WTC11 (cell line): Measurements from ENCODE around the gene SLC13A4. TPM values are rescaled to one million over a fixed set of nuclear protein-coding genes. Genes with fewer than 3 reads are reported as not detected.

Experiments used
- ATAC-seq: fragments of 200-7000 bp; cut with Tn5 transposase; 2 replicates; pipeline ENCODE4 v1.10.0; 2021; ENCODE audit warnings: mild to moderate bottlenecking, moderate library complexity
- CTCF ChIA-PET: fragments of 300-600 bp; sonication (Branson Sonifier 250); formaldehyde crosslinking; loops from one replicate; lab custom pipeline; 2021; ENCODE audit warnings: antibody characterized with exemption; lab: Charles Lee
- POLR2A ChIA-PET: fragments of 350-600 bp; sonication (Branson Sonifier 250); formaldehyde crosslinking; loops from one replicate; lab custom pipeline; 2021; ENCODE audit warnings: antibody characterized with exemption; lab: Charles Lee
- DNase-seq: peaks from one replicate; pipeline ENCODE4 v3.0.0; 2021; ENCODE audit warnings: low spot score
- H3K27ac Mint-ChIP-seq: 2 replicates; pipeline ENCODE4 v1.8.0; 2021; ENCODE audit warnings: mixed read lengths
- H3K27me3 Mint-ChIP-seq: 2 replicates; pipeline ENCODE4 v1.8.0; 2021; ENCODE audit warnings: low read depth, mild to moderate bottlenecking, moderate library complexity, mixed read lengths
- H3K36me3 Mint-ChIP-seq: 2 replicates; pipeline ENCODE4 v1.8.0; 2021; ENCODE audit warnings: mixed read lengths
- H3K4me1 Mint-ChIP-seq: 2 replicates; pipeline ENCODE4 v1.8.0; 2022; ENCODE audit warnings: mixed read lengths
- H3K4me3 Mint-ChIP-seq: 2 replicates; pipeline ENCODE4 v1.8.0; 2021; ENCODE audit warnings: mild to moderate bottlenecking, moderate library complexity, mixed read lengths
- H3K9me3 Mint-ChIP-seq: 2 replicates; pipeline ENCODE4 v1.8.0; 2021; ENCODE audit warnings: mixed read lengths
- CREM ChIP-seq: sonication (generic); formaldehyde crosslinking; IDR thresholded peaks from 2 replicates; pipeline ENCODE4 v1.8.1; 2022; ENCODE audit warnings: mild to moderate bottlenecking, missing genetic modification reagents, moderate library complexity
- ETV6 ChIP-seq: sonication (generic); formaldehyde crosslinking; IDR thresholded peaks from 2 replicates; pipeline ENCODE4 v1.8.1; 2022; ENCODE audit warnings: mild to moderate bottlenecking, missing genetic modification reagents
- JAZF1 ChIP-seq: fragments of 250-450 bp; sonication (Bioruptor Pico); IDR thresholded peaks from 2 replicates; pipeline ENCODE4 v1.9.0; 2021; ENCODE audit warnings: moderate library complexity, mild to moderate bottlenecking, inconsistent platforms
- SMAD4 ChIP-seq: sonication (generic); formaldehyde crosslinking; IDR thresholded peaks from 2 replicates; pipeline ENCODE4 v1.8.0; 2022; ENCODE audit warnings: mild to moderate bottlenecking, missing genetic modification reagents
- ZNF219 ChIP-seq: sonication (generic); formaldehyde crosslinking; IDR thresholded peaks from 2 replicates; pipeline ENCODE4 v1.8.0; 2023; ENCODE audit warnings: missing genetic modification reagents, mild to moderate bottlenecking, borderline replicate concordance
- total RNA-seq: library from RNA; stranded (reverse); gene quantifications from 3 replicates; pipeline ENCODE4 v1.2.3, GENCODE V29; 2021
- TF ChIP-seq, protein P1 (sequence below): sonication (generic); formaldehyde crosslinking; IDR thresholded peaks from 2 replicates; pipeline ENCODE4 v1.8.0; 2022; ENCODE audit warnings: mild to moderate bottlenecking, missing genetic modification reagents
- TF ChIP-seq, protein P2 (sequence below): fragments of 200-600 bp; IDR thresholded peaks from 2 replicates; pipeline ENCODE4 v1.8.0; 2022; ENCODE audit warnings: antibody characterized with exemption
- TF ChIP-seq, protein P3 (sequence below): sonication (generic); formaldehyde crosslinking; IDR thresholded peaks from 2 replicates; pipeline ENCODE4 v1.8.1; 2023; ENCODE audit warnings: mild to moderate bottlenecking, missing genetic modification reagents
- TF ChIP-seq, protein P4 (sequence below): fragments of 250-450 bp; sonication (Bioruptor Pico); conservative IDR thresholded peaks from 2 replicates; pipeline ENCODE4 v1.9.0; 2021; ENCODE audit warnings: mild to moderate bottlenecking
- TF ChIP-seq, protein P5 (sequence below): sonication (generic); formaldehyde crosslinking; IDR thresholded peaks from 2 replicates; pipeline ENCODE4 v1.8.0; 2022; ENCODE audit warnings: mild to moderate bottlenecking, missing genetic modification reagents
- TF ChIP-seq, protein P6 (sequence below): sonication (generic); formaldehyde crosslinking; IDR thresholded peaks from 2 replicates; pipeline ENCODE4 v1.8.0; 2023; ENCODE audit warnings: missing genetic modification reagents, mild to moderate bottlenecking, borderline replicate concordance
- TF ChIP-seq, protein P7 (sequence below): sonication (generic); formaldehyde crosslinking; IDR thresholded peaks from 2 replicates; pipeline ENCODE4 v1.8.0; 2023; ENCODE audit warnings: mild to moderate bottlenecking, missing genetic modification reagents
- TF ChIP-seq, protein P8 (sequence below): sonication (generic); formaldehyde crosslinking; IDR thresholded peaks from 2 replicates; pipeline ENCODE4 v1.8.0; 2023; ENCODE audit warnings: missing genetic modification reagents

Gene SLC13A4
- total RNA-seq, 1 experiment from 2014 or later: 1.6 TPM

DNA sequence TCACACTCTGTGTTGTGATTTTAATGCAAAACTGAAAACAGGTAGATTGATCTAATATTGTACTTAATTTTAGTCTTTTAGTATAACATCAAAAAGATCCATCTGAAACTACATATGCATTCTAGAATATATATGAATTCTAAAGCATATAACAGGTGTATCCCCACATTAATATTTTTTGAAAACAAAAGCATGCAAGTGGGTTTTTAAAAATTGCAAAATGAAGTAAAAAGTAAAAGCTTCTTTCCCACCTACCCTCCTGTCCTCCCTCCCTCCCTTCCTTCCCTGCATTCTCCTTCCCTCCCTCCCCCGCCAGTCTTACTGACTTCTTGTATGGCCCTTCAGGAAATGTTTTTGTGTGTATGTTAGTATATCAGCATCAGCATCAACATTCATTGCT lies 80.2 kb downstream of the SLC13A4 start (continued):
- TF ChIP-seq, protein P1, sequence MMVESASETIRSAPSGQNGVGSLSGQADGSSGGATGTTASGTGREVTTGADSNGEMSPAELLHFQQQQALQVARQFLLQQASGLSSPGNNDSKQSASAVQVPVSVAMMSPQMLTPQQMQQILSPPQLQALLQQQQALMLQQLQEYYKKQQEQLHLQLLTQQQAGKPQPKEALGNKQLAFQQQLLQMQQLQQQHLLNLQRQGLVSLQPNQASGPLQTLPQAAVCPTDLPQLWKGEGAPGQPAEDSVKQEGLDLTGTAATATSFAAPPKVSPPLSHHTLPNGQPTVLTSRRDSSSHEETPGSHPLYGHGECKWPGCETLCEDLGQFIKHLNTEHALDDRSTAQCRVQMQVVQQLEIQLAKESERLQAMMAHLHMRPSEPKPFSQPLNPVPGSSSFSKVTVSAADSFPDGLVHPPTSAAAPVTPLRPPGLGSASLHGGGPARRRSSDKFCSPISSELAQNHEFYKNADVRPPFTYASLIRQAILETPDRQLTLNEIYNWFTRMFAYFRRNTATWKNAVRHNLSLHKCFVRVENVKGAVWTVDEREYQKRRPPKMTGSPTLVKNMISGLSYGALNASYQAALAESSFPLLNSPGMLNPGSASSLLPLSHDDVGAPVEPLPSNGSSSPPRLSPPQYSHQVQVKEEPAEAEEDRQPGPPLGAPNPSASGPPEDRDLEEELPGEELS (CRISPR knock-in tag): no peak
- TF ChIP-seq JAZF1: no peak
- TF ChIP-seq ETV6 (CRISPR knock-in tag): no peak

DNA sequence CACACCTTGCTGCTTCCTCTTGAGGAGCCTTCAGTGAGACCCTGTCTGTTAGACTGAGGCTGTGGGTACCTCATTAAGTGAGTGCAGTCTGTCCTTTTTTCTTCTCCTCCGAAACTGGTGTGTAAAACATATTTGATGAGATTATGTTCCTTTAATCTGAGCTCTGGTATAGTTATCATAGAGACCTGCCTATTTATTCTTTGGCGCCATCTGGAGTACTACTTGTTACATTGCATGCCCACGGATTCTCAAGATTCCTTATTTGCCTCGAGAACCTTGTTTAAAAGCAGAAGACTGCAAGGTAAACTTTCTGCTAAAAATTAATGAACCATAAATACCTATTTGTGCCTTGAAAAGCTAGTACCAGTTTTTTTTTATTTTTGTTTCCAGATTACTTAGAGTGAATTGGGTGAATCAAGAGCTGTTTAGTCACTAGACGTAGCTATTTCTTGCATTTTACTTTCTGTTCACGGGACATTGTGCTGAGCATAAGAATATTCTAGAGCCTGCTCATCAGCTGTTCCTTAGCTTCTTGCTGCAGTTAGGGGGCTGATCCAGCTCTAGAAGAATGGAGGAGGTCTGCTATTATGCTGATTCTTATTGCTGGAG lies 82.6 kb downstream of the SLC13A4 start:
- TF ChIP-seq, protein P2, sequence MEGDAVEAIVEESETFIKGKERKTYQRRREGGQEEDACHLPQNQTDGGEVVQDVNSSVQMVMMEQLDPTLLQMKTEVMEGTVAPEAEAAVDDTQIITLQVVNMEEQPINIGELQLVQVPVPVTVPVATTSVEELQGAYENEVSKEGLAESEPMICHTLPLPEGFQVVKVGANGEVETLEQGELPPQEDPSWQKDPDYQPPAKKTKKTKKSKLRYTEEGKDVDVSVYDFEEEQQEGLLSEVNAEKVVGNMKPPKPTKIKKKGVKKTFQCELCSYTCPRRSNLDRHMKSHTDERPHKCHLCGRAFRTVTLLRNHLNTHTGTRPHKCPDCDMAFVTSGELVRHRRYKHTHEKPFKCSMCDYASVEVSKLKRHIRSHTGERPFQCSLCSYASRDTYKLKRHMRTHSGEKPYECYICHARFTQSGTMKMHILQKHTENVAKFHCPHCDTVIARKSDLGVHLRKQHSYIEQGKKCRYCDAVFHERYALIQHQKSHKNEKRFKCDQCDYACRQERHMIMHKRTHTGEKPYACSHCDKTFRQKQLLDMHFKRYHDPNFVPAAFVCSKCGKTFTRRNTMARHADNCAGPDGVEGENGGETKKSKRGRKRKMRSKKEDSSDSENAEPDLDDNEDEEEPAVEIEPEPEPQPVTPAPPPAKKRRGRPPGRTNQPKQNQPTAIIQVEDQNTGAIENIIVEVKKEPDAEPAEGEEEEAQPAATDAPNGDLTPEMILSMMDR: peak; percentile 46; the same call in 1 of the 2 replicates
- TF ChIP-seq CREM (CRISPR knock-in tag): no peak
- ATAC-seq: peak; percentile 74
- no peaks in the 10 kb centered on the region for H3K9me3 Mint-ChIP-seq
- POLR2A ChIA-PET: no interaction called here
- H3K4me3 Mint-ChIP-seq: no peak overlapping the region
- no peak overlapping the region for H3K27ac Mint-ChIP-seq
- peaks cover 83% of the 10 kb centered on the region for H3K36me3 Mint-ChIP-seq
- H3K27me3 Mint-ChIP-seq: no peaks in the 10 kb centered on the region
- no peak for DNase-seq
- CTCF ChIA-PET: interaction anchor here (0.6 to 2.2 kb wide), 20 partner anchors 9 to 371 kb away, joined by 3 to 11 read pairs (median 4); partner anchors contain the start of genes SLC13A4 and STMP1
- H3K4me1 Mint-ChIP-seq: no peaks in the 10 kb centered on the region

DNA sequence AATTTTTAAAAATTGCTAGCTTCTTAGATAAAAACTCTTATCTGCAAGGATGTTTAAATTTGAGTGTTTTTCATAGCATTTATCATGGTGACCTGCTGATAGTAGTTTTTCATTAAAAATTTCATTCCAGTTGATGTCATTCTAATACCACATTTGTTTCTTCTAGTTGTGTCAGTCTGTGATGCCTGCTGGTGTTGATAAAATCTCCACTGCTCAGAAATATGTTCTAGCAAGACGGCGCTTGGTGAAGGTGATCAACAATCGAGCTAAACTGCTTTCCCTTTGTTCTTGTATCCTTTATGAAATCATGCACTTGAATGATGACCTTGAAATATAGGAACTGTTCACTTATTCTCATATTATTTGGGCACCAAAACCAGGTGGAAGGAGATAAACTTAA lies 83.3 kb downstream of the SLC13A4 start:
- Mint-ChIP-seq H3K4me1 (no peaks in the 10 kb centered on the region), H3K4me3 (no peak overlapping the region), H3K36me3 (peaks cover 83% of the 10 kb centered on the region), H3K9me3 (no peaks in the 10 kb centered on the region), H3K27ac (no peak overlapping the region), H3K27me3 (no peaks in the 10 kb centered on the region)
- DNase-seq (no peak), ATAC-seq (no peak)
- ChIA-PET CTCF (interaction anchor here (0.6 to 2.2 kb wide), 17 partner anchors 8 to 370 kb away, joined by 3 to 11 read pairs (median 5); partner anchors contain the start of gene STMP1), POLR2A (no interaction called here)
- TF ChIP-seq, protein P3, sequence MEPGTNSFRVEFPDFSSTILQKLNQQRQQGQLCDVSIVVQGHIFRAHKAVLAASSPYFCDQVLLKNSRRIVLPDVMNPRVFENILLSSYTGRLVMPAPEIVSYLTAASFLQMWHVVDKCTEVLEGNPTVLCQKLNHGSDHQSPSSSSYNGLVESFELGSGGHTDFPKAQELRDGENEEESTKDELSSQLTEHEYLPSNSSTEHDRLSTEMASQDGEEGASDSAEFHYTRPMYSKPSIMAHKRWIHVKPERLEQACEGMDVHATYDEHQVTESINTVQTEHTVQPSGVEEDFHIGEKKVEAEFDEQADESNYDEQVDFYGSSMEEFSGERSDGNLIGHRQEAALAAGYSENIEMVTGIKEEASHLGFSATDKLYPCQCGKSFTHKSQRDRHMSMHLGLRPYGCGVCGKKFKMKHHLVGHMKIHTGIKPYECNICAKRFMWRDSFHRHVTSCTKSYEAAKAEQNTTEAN (CRISPR knock-in tag): no peak
- TF ChIP-seq, protein P4, sequence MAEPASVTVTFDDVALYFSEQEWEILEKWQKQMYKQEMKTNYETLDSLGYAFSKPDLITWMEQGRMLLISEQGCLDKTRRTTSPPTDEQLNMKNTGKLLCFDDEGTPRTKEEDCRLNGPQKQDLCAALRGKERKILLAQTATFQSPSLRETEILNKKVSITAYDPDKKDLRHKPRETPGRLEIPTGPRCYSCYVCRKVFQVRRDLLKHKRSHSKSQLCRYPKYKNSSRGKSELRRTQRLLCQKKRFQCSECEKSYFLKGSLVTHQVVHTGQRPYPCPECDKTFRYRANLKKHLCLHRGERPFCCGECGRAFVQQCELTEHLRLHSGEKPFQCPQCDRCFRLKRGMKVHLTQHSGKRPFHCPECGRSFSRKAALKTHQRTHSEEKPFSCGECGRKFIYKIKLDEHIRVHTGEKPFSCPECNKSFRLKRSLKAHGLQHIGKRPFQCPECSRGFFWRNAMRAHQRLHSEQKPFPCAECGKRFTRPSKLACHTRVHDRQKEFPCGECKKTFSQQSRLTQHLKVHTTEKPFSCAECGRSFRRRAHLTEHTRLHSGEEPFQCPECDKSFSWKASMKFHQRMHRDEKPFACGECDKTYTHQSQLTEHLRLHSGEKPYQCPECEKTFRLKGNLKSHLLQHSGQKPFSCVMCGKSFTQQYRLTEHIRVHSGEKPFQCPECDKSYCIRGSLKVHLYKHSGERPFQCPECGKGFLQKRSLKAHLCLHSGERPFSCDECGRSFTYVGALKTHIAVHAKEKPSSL (CRISPR knock-in tag): no peak
- TF ChIP-seq, protein P5, sequence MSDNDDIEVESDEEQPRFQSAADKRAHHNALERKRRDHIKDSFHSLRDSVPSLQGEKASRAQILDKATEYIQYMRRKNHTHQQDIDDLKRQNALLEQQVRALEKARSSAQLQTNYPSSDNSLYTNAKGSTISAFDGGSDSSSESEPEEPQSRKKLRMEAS (CRISPR knock-in tag): no peak
- TF ChIP-seq SMAD4 (CRISPR knock-in tag) (no peak), ZNF219 (CRISPR knock-in tag) (no peak)
- TF ChIP-seq, protein P1 (CRISPR knock-in tag): no peak
- TF ChIP-seq, protein P6, sequence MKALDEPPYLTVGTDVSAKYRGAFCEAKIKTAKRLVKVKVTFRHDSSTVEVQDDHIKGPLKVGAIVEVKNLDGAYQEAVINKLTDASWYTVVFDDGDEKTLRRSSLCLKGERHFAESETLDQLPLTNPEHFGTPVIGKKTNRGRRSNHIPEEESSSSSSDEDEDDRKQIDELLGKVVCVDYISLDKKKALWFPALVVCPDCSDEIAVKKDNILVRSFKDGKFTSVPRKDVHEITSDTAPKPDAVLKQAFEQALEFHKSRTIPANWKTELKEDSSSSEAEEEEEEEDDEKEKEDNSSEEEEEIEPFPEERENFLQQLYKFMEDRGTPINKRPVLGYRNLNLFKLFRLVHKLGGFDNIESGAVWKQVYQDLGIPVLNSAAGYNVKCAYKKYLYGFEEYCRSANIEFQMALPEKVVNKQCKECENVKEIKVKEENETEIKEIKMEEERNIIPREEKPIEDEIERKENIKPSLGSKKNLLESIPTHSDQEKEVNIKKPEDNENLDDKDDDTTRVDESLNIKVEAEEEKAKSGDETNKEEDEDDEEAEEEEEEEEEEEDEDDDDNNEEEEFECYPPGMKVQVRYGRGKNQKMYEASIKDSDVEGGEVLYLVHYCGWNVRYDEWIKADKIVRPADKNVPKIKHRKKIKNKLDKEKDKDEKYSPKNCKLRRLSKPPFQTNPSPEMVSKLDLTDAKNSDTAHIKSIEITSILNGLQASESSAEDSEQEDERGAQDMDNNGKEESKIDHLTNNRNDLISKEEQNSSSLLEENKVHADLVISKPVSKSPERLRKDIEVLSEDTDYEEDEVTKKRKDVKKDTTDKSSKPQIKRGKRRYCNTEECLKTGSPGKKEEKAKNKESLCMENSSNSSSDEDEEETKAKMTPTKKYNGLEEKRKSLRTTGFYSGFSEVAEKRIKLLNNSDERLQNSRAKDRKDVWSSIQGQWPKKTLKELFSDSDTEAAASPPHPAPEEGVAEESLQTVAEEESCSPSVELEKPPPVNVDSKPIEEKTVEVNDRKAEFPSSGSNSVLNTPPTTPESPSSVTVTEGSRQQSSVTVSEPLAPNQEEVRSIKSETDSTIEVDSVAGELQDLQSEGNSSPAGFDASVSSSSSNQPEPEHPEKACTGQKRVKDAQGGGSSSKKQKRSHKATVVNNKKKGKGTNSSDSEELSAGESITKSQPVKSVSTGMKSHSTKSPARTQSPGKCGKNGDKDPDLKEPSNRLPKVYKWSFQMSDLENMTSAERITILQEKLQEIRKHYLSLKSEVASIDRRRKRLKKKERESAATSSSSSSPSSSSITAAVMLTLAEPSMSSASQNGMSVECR (CRISPR knock-in tag): no peak
- TF ChIP-seq, protein P7, sequence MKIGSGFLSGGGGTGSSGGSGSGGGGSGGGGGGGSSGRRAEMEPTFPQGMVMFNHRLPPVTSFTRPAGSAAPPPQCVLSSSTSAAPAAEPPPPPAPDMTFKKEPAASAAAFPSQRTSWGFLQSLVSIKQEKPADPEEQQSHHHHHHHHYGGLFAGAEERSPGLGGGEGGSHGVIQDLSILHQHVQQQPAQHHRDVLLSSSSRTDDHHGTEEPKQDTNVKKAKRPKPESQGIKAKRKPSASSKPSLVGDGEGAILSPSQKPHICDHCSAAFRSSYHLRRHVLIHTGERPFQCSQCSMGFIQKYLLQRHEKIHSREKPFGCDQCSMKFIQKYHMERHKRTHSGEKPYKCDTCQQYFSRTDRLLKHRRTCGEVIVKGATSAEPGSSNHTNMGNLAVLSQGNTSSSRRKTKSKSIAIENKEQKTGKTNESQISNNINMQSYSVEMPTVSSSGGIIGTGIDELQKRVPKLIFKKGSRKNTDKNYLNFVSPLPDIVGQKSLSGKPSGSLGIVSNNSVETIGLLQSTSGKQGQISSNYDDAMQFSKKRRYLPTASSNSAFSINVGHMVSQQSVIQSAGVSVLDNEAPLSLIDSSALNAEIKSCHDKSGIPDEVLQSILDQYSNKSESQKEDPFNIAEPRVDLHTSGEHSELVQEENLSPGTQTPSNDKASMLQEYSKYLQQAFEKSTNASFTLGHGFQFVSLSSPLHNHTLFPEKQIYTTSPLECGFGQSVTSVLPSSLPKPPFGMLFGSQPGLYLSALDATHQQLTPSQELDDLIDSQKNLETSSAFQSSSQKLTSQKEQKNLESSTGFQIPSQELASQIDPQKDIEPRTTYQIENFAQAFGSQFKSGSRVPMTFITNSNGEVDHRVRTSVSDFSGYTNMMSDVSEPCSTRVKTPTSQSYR: no peak
- TF ChIP-seq, protein P8, sequence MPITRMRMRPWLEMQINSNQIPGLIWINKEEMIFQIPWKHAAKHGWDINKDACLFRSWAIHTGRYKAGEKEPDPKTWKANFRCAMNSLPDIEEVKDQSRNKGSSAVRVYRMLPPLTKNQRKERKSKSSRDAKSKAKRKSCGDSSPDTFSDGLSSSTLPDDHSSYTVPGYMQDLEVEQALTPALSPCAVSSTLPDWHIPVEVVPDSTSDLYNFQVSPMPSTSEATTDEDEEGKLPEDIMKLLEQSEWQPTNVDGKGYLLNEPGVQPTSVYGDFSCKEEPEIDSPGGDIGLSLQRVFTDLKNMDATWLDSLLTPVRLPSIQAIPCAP (CRISPR knock-in tag): no peak
